Stimulated activated CD4-positive, alpha-beta T cell treated with anti-CD3 and anti-CD28 coated beads, Interleukin-12 subunit alpha, Interleukin-12 subunit beta, amount 100 ng/mL, for 48 hours (primary cell): ENCODE measurements around the gene GPR18.
"Not testable (repeated sequence)": the region's sequence is repeated elsewhere in the genome, so short reads cannot be mapped to it uniquely, and the experiment has no call there.

Experiments
- DNase-seq, 3 donors: peaks; one replicate each; pipeline ENCODE4 v3.0.0-alpha.2; 2020; ENCODE audit warnings: low read depth in 2 of 3, low spot score in 1 of 3

Gene GPR18

GRCh38 chr13:99211421-99212035 lies 46.7 kb downstream of the GPR18 start:
- no peak for DNase-seq

- not testable (repeated sequence) for DNase-seq
These were observed 47.6 kb downstream of the GPR18 start for GRCh38 chr13:99210627-99211026.

- DNase-seq: no peak
These were observed 49.2 kb downstream of the GPR18 start for GRCh38 chr13:99208845-99209527.

GRCh38 chr13:99208185-99208584 lies 50.0 kb downstream of the GPR18 start:
- DNase-seq: no peak

GRCh38 chr13:99207511-99207910 lies 50.7 kb downstream of the GPR18 start:
- no peak for DNase-seq

GRCh38 chr13:99206873-99207272 lies 51.3 kb downstream of the GPR18 start:
- no peak for DNase-seq

GRCh38 chr13:99206226-99206625 lies 52.0 kb downstream of the GPR18 start:
- DNase-seq: no peak

- no peak for DNase-seq
These were observed 52.5 kb downstream of the GPR18 start for GRCh38 chr13:99205621-99206220.
